Muscle of leg (tissue), 11 donors: Measurements from ENCODE around the gene RAB3GAP1. TPM values are rescaled to one million over a fixed set of nuclear protein-coding genes. Genes with fewer than 3 reads are reported as not detected.

Experiments used
- DNase-seq: peaks from one replicate; pipeline ENCODE4 v3.0.0; 2013
- H3K27ac ChIP-seq: one replicate; pipeline ENCODE4 v1.5.1; 2013; ENCODE audit warnings: mild to moderate bottlenecking, low read length, control low read depth
- H3K27me3 ChIP-seq: one replicate; pipeline ENCODE4 v1.6.1; 2013; ENCODE audit warnings: low read length; ENCODE audit not compliant: control insufficient read depth, insufficient read depth
- H3K36me3 ChIP-seq: one replicate; pipeline ENCODE4 v1.6.1; 2013; ENCODE audit warnings: low read length; ENCODE audit not compliant: control insufficient read depth, insufficient read depth
- H3K4me1 ChIP-seq: one replicate; pipeline ENCODE4 v1.6.1; 2013; ENCODE audit warnings: low read length; ENCODE audit not compliant: control insufficient read depth, insufficient read depth
- H3K4me3 ChIP-seq: one replicate; pipeline ENCODE4 v1.5.1; 2013; ENCODE audit warnings: low read length, control low read depth
- H3K9me3 ChIP-seq: replicated peaks from 2 replicates; pipeline ENCODE4 v1.6.1; 2013; ENCODE audit warnings: low read depth, low read length; ENCODE audit not compliant: control insufficient read depth
- WGBS: methylation state at CpG from one replicate; pipeline ENCODE4 v1.1.5; 2013; ENCODE audit warnings: missing lambda C conversion rate; ENCODE audit not compliant: insufficient coverage; 5-methylcytosine and 5-hydroxymethylcytosine counted together
- polyA plus RNA-seq, 8 donors: library from polyadenylated mRNA; unstranded; fragments of 120-200 nt; gene quantifications; one replicate each; pipeline versions ENCODE4 v1.2.1 to v1.2.3, GENCODE V29; 2013; ENCODE audit warnings: inconsistent platforms in 1 of 8, low replicate concordance in 1 of 8; ENCODE audit not compliant: insufficient read length in 8 of 8, insufficient read depth in 1 of 8
- total RNA-seq: library from RNA; stranded (reverse); fragments of 120-200 nt; gene quantifications from one replicate; pipeline ENCODE4 v1.2.4, GENCODE V29; 2013

RAB3GAP1 gene
- total and polyA plus RNA-seq, 9 donors = 28.7 to 38.3 (median 33.5) TPM

DNA sequence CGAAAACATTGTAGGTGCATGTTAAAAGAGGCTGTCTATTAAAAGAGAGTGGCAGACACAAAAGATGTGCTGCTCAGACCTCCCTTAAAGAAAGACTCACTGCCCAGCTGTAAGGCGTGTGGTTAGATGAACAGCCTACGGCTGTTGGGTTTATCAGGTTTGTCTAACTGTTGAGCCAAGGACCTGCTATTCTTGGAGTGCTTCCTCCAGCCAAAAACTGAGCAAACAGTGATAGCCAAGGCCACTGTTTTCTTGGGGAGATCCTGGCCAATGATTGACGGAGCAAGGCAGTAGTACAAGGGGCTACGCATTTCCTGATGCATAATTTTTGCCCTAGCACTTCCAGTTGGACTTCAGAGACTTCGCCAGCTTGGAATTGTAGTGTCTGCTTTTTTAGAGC lies 1.4 kb upstream of the RAB3GAP1 start:
- no peaks in the 10 kb centered on the region for H3K27me3 ChIP-seq
- H3K4me1 ChIP-seq = peaks cover 6% of the 10 kb centered on the region
- no peaks in the 10 kb centered on the region for H3K36me3 ChIP-seq
- H3K4me3 ChIP-seq = no peak overlapping the region
- H3K27ac ChIP-seq = no peak overlapping the region
- DNase-seq = no peak
- 76% methylated on average over 2 of the region's 6 CpGs for WGBS
- no peaks in the 10 kb centered on the region for H3K9me3 ChIP-seq

DNA sequence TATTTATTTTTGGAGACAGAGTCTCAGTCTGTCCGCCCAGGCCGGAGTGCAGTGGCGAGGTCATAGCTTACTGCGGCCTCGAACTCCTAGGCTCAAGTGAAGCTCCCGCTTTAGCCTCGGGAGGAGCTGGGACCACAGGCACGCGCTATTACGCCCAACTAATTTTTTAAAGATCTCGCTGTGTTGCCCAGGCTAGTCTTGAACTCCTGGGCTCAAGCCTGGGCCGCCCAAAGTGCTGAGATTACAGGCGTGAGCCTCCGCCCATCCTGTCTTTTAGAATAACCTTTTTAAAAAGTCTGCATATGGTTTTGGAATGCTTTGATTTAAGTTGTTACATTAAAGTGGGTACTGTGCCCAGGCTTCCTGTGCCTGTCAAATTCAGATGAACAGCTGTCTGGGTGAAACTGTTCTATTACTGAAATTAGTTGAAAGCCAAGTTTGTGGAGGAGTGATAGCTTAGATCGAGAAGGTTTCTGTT lies 944 bp downstream of the RAB3GAP1 start:
- no peaks in the 10 kb centered on the region for H3K27me3 ChIP-seq
- no peaks in the 10 kb centered on the region for H3K36me3 ChIP-seq
- H3K9me3 ChIP-seq = no peaks in the 10 kb centered on the region
- H3K4me1 ChIP-seq = peaks cover 6% of the 10 kb centered on the region
- 17% methylated on average over 12 of the region's 15 CpGs for WGBS
- no peak for DNase-seq
- H3K27ac ChIP-seq = peak overlapping the region; percentile 97
- H3K4me3 ChIP-seq = peak overlapping the region; percentile 90

DNA sequence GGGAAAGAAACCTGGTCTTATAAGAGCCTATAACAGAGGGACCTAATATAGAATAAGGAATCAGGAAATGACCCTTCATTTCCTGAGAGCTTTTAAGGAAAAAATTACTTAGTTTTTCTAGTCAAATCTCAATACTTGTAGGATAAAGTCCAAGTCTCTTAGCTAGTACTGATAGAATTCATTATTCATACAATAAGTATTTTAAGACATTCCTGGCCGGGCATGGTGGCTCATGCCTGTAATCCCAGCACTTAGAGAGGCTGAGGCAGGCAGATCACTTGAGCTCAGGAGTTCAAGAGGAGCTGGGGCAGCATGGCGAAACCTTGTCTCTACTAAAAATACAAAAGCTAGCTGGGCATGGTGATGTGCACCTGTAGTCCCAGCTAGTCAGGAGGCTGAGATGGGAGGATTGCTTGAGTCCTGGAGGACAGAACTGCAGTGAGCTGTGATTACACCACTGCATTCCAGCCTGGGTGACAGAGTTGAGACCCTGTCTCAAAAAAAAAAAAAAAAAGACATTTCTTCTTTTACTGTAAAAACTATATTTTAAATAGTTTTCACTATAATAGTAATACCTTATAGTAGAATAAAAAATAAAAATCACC lies 3.2 kb downstream of the RAB3GAP1 start:
- H3K4me1 ChIP-seq = peaks cover 6% of the 10 kb centered on the region
- no peaks in the 10 kb centered on the region for H3K27me3 ChIP-seq
- peaks cover under 1% of the 10 kb centered on the region for H3K36me3 ChIP-seq
- WGBS = 40% methylated on average over 1 of the region's 2 CpGs
- H3K4me3 ChIP-seq = no peak overlapping the region
- DNase-seq = peak; percentile 30
- no peak overlapping the region for H3K27ac ChIP-seq
- H3K9me3 ChIP-seq = no peaks in the 10 kb centered on the region

DNA sequence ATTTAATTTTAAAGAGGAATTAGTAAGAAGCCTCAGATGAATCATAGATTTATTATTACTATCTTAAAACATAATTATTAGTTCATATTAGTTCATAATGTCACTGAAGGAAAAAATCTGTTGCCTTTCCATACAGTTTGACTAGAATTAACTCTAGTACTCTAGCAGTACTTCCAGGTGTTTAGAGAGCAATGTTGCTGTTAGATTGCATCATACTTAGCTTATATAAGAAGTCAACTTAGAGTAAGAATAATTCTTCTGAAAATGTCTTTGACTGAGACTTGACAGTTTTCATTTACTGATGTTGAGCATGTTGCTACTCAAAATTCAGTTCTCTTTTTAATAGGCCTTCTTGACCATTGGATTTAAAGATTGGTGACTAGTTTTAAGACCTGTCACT lies 4.7 kb downstream of the RAB3GAP1 start:
- H3K27ac ChIP-seq = no peak overlapping the region
- H3K4me3 ChIP-seq = no peak overlapping the region
- peaks cover 6% of the 10 kb centered on the region for H3K4me1 ChIP-seq
- H3K9me3 ChIP-seq = no peaks in the 10 kb centered on the region
- peaks cover 5% of the 10 kb centered on the region for H3K36me3 ChIP-seq
- no peak for DNase-seq
- H3K27me3 ChIP-seq = no peaks in the 10 kb centered on the region

DNA sequence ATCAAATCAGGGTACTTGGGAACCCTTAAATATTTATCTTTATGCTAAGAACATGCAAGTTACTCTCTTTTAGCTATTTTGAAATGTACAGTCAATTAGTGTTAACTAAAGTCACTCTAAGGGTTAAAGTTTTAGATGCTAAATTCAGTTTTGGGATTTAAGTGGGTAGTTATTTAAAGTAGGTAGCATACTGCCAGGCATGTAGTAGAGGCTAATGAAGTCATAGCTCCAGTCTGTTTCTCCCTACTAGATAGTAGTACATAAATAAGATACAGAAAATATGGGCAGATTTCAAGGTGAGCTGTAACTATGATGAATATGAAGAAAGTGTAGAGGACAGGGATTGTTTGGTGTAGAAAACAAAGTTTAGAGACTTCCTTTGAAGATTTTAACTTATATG lies 7.5 kb downstream of the RAB3GAP1 start:
- DNase-seq = no peak
- H3K27me3 ChIP-seq = no peaks in the 10 kb centered on the region
- H3K4me1 ChIP-seq = no peaks in the 10 kb centered on the region
- H3K27ac ChIP-seq = no peak overlapping the region
- H3K36me3 ChIP-seq = peaks cover 5% of the 10 kb centered on the region
- no peaks in the 10 kb centered on the region for H3K9me3 ChIP-seq
- no peak overlapping the region for H3K4me3 ChIP-seq

DNA sequence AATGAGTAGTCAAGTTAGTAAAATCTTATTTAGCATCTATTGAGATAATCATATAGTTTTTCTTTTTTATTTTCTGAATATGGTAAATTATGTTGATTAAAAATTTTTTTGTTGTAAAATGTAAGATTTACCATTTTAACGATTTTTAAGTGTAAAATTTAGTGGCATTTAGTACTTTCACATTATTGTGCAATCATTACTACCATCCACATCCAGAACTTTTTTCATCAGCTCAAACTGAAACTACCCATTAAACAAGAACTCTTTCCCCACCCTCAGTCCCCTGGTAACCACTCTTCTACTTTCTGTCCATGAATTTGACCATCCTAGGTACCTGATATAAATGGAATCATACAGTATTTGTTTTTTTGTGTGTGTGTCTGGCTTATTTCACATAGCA lies 11.1 kb downstream of the RAB3GAP1 start:
- H3K36me3 ChIP-seq = peaks cover 8% of the 10 kb centered on the region
- DNase-seq = no peak
- H3K4me1 ChIP-seq = no peaks in the 10 kb centered on the region
- no peaks in the 10 kb centered on the region for H3K27me3 ChIP-seq
- no CpG with 5 or more reads among the region's 1 CpG for WGBS
- no peak overlapping the region for H3K4me3 ChIP-seq
- no peaks in the 10 kb centered on the region for H3K9me3 ChIP-seq
- no peak overlapping the region for H3K27ac ChIP-seq

DNA sequence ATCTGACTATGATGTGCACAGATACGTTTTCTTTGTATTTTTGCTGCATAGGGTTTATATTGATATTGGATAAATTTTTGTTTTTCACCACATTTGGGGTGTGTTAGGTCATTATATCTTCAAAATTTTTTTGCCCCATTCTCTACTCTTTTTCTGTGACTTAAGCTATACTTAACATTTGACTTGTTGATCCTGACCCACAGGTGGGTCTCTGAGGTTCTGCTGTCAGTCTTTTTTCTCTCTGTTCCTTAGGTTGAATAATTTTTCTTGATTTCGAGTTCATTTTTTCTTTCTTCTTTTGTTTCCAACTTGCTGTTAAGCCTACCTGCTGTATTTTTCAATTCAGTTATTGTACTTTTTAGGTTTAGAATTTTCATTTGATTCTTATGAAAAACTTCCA lies 12.1 kb downstream of the RAB3GAP1 start:
- H3K4me1 ChIP-seq = no peaks in the 10 kb centered on the region
- H3K9me3 ChIP-seq = no peaks in the 10 kb centered on the region
- no peak overlapping the region for H3K4me3 ChIP-seq
- no peaks in the 10 kb centered on the region for H3K27me3 ChIP-seq
- WGBS = no CpG with 5 or more reads among the region's 2 CpGs
- H3K36me3 ChIP-seq = peaks cover 8% of the 10 kb centered on the region
- H3K27ac ChIP-seq = no peak overlapping the region
- no peak for DNase-seq

DNA sequence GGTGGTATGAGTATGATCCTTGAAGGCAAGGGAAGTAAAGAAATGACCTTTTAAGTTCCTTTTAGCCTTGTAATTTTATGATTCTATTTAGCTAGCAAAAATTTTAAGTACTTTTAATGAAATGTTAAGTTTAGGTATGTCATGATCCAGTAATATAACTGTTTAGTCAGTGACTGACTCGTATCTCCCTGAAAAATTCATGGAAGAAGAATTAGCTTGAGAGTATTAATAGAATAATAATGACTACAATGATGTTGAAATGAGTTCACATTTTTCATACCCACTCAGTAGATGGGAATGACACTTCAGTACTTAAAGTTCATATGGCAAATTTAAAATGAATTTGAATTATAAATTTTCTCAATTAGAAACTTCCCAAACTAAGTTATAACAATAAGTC lies 14.6 kb downstream of the RAB3GAP1 start:
- no peak overlapping the region for H3K27ac ChIP-seq
- no peaks in the 10 kb centered on the region for H3K4me1 ChIP-seq

DNA sequence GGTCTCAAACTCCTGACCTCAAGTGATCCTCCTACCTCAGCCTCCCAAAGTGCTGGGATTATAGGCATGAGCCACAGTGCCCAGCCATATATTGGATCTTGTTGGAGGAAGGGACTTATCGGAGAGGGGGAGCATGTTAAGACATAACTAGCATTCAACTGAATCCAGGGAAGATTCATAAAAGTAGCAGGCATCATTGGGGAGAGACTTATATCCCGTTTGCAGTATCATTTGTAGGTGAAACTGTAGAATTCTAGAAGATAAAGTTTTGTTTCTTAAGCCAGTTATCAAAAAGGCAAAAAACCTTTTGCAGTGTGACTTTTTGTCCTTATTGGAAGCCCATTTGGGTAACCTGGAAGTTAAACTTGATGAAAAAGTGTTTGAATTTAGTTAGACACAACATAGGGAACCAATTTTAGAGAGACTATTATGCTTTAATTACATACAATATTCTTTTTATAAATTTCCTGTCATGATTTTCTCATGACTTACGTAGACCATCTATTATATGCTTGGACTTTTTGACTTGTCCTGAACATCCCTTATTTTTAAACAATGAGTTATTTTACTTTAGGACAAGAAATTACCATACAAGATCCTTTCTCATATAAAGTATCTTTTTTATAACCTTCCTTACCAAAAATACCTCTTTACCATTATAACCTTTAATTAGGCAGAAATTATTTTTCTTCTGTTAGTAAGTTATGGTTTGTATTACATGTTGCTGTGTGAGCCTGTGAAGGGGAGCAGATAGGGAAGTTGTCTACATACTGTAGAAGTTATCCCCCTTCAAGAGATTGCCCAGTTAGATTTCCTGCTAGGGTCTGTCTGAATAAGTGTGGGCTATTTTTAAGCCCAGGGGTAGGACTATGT lies 20.3 kb downstream of the RAB3GAP1 start:
- peaks cover 4% of the 10 kb centered on the region for H3K36me3 ChIP-seq
- no peak for DNase-seq
- no peak overlapping the region for H3K27ac ChIP-seq
- H3K27me3 ChIP-seq = no peaks in the 10 kb centered on the region
- 94% methylated on average over 2 of the region's 3 CpGs for WGBS
- no peak overlapping the region for H3K4me3 ChIP-seq
- H3K9me3 ChIP-seq = peaks cover 33% of the 10 kb centered on the region
- H3K4me1 ChIP-seq = no peaks in the 10 kb centered on the region

More for the DNA sequence above, 14.6 kb downstream of the RAB3GAP1 start:
- WGBS = no CpG with 5 or more reads among the region's 1 CpG
- Histone ChIP-seq H3K4me3 (no peak overlapping the region), H3K27me3 (no peaks in the 10 kb centered on the region), H3K36me3 (peaks cover 2% of the 10 kb centered on the region), H3K9me3 (peaks cover 12% of the 10 kb centered on the region)
- no peak for DNase-seq

DNA sequence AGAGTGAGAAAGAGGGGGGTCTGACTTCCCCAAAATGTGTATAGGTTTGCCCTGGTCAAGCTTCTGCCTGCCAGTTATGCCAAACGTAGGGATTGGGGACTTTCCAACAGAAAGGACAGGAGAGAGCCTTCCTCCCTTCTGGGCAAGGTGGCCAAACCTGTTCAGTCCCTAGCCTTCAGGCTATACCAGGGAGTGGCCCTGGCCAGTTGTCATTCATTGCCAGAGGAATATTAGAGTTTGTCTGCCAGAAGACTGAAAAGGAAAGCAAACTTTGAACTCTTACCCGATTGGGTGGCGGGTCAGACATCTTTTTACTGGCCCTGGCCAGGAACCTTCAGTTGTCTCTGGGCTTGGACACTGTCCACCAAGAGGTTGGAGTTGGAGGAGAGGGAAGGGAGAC lies 22.1 kb downstream of the RAB3GAP1 start:
- H3K27me3 ChIP-seq = no peaks in the 10 kb centered on the region
- no peak overlapping the region for H3K4me3 ChIP-seq
- peaks cover 2% of the 10 kb centered on the region for H3K36me3 ChIP-seq
- peaks cover 33% of the 10 kb centered on the region for H3K9me3 ChIP-seq
- H3K4me1 ChIP-seq = no peaks in the 10 kb centered on the region
- DNase-seq = no peak
- no peak overlapping the region for H3K27ac ChIP-seq
- WGBS = 94% methylated on average over 3 of the region's 3 CpGs
